ENCODE results near the gene USO1.

USO1 gene, protein sequence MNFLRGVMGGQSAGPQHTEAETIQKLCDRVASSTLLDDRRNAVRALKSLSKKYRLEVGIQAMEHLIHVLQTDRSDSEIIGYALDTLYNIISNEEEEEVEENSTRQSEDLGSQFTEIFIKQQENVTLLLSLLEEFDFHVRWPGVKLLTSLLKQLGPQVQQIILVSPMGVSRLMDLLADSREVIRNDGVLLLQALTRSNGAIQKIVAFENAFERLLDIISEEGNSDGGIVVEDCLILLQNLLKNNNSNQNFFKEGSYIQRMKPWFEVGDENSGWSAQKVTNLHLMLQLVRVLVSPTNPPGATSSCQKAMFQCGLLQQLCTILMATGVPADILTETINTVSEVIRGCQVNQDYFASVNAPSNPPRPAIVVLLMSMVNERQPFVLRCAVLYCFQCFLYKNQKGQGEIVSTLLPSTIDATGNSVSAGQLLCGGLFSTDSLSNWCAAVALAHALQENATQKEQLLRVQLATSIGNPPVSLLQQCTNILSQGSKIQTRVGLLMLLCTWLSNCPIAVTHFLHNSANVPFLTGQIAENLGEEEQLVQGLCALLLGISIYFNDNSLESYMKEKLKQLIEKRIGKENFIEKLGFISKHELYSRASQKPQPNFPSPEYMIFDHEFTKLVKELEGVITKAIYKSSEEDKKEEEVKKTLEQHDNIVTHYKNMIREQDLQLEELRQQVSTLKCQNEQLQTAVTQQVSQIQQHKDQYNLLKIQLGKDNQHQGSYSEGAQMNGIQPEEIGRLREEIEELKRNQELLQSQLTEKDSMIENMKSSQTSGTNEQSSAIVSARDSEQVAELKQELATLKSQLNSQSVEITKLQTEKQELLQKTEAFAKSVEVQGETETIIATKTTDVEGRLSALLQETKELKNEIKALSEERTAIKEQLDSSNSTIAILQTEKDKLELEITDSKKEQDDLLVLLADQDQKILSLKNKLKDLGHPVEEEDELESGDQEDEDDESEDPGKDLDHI

DNA sequence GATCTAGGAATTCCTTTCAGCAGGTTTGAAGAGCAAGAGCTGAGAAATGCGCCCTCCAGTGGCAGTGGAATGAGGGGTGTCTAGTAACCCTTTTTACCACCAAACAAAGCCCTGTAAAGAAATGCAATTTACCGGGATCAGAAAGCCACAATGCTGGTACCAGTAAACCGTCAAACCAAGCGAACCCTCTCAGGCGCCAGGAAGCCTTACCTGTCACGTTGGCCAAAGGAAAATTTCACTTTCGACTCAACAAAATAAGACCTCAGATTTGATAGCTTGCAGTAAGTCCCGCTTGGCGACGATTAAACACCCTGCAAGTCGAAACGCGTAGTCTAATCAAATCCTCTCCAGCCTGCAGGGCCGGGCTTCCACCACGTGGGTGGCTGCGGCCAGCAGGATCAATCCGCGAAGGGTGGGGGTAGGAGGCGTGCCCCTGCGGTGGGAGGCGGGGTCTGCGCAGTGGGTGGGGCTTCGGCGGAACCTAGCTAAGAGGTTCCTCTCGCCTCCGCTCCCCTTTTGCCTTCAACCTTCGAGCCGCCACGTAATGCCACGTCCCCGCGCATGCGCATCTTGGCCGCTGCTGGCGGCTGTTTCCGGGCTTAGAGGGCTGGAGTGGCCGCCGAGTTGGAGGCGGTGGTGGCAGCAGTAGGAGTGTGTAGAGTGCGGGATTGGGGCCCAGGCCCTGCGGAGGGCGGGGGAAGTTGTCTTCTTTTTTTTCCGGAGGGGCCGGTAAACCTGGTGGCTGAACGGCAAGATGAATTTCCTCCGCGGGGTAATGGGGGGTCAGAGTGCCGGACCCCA is at the start of gene USO1:
Gene USO1 (plus strand): TSS at position 512 of the 801 bp plus-strand sequence. CDS start 243 bp downstream, at position 755.
- H3K36me3 ChIP-seq (ENCODE audit: low read depth), result no peaks in the 10 kb centered on the region

GRCh38 chr4:75675004-75675531 is 49.3 kb upstream of the USO1 start:
- Histone ChIP-seq H3K4me1 (ENCODE audit: insufficient read depth, poor library complexity, severe bottlenecking) (peaks cover 21% of the 10 kb centered on the region), H3K27me3 (ENCODE audit: insufficient read depth, poor library complexity, severe bottlenecking) (no peaks in the 10 kb centered on the region), H3K9me3 (ENCODE audit: severe bottlenecking) (no peaks in the 10 kb centered on the region), H3K36me3 (ENCODE audit: low read depth) (peaks cover 9% of the 10 kb centered on the region), H3K27ac (ENCODE audit: poor library complexity, severe bottlenecking) (no peak overlapping the region), H3K4me3 (ENCODE audit: severe bottlenecking) (no peak overlapping the region)
- DNase-seq (ENCODE audit: low spot score), result no peak
- ATAC-seq (ENCODE audit: low read depth), result no peak
- TF ChIP-seq CTCF (IDR thresholded peaks at IDR 0.05; ENCODE audit: poor library complexity, severe bottlenecking), result no peak

More for the DNA sequence above, at the start of gene USO1:
- peak; percentile 77 for ATAC-seq (ENCODE audit: low read depth)
- H3K27me3 ChIP-seq (ENCODE audit: insufficient read depth, poor library complexity, severe bottlenecking), result no peaks in the 10 kb centered on the region
- peak; percentile 93 for TF ChIP-seq CTCF (IDR thresholded peaks at IDR 0.05; ENCODE audit: poor library complexity, severe bottlenecking)
- peak within 1 kb of the TSS; percentile 73 for H3K27ac ChIP-seq (ENCODE audit: poor library complexity, severe bottlenecking)
- DNase-seq (ENCODE audit: low spot score), result peak; percentile 97
- H3K4me3 ChIP-seq (ENCODE audit: severe bottlenecking), result peak within 1 kb of the TSS; percentile 95
- H3K9me3 ChIP-seq (ENCODE audit: severe bottlenecking), result no peaks in the 10 kb centered on the region
- peaks cover 21% of the 10 kb centered on the region for H3K4me1 ChIP-seq (ENCODE audit: insufficient read depth, poor library complexity, severe bottlenecking)

GRCh38 chr4:75678473-75678872 is 45.9 kb upstream of the USO1 start:
- Histone ChIP-seq H3K4me3 (ENCODE audit: severe bottlenecking) (no peak overlapping the region), H3K4me1 (ENCODE audit: insufficient read depth, poor library complexity, severe bottlenecking) (peaks cover 6% of the 10 kb centered on the region), H3K27me3 (ENCODE audit: insufficient read depth, poor library complexity, severe bottlenecking) (no peaks in the 10 kb centered on the region), H3K9me3 (ENCODE audit: severe bottlenecking) (no peaks in the 10 kb centered on the region), H3K27ac (ENCODE audit: poor library complexity, severe bottlenecking) (no peak overlapping the region), H3K36me3 (ENCODE audit: low read depth) (no peaks in the 10 kb centered on the region)
- DNase-seq (ENCODE audit: low spot score), result no peak
- ATAC-seq (ENCODE audit: low read depth), result no peak
- TF ChIP-seq CTCF (IDR thresholded peaks at IDR 0.05; ENCODE audit: poor library complexity, severe bottlenecking), result no peak

- Histone ChIP-seq H3K9me3 (ENCODE audit: severe bottlenecking) (no peaks in the 10 kb centered on the region), H3K36me3 (ENCODE audit: low read depth) (no peaks in the 10 kb centered on the region), H3K4me3 (ENCODE audit: severe bottlenecking) (no peak overlapping the region), H3K4me1 (ENCODE audit: insufficient read depth, poor library complexity, severe bottlenecking) (peaks cover 4% of the 10 kb centered on the region), H3K27me3 (ENCODE audit: insufficient read depth, poor library complexity, severe bottlenecking) (no peaks in the 10 kb centered on the region), H3K27ac (ENCODE audit: poor library complexity, severe bottlenecking) (no peak overlapping the region)
- ATAC-seq (ENCODE audit: low read depth) (no peak), DNase-seq (ENCODE audit: low spot score) (no peak)
- no peak for TF ChIP-seq CTCF (IDR thresholded peaks at IDR 0.05; ENCODE audit: poor library complexity, severe bottlenecking)
These were observed 45.4 kb upstream of the USO1 start for GRCh38 chr4:75678965-75679364.
